HCT116 (cell line): ENCODE measurements around the gene KIF25.

Experiments
- CTCF ChIP-seq, 3 experiments: fragments of 200-600 bp in 1 of 3; sonication (generic) in 1 of 3; IDR thresholded peaks in 2 of 3; conservative IDR thresholded peaks in 1 of 3; 2 replicates each; pipeline ENCODE4 v1.5.1; 2012 to 2017; ENCODE audit warnings: low read depth in 2 of 3, low read length in 2 of 3, antibody characterized with exemption in 1 of 3, borderline replicate concordance in 1 of 3, control low read depth in 1 of 3, mild to moderate bottlenecking in 1 of 3, mixed read lengths in 1 of 3, mixed run types in 1 of 3, moderate library complexity in 1 of 3; ENCODE audit not compliant: insufficient read depth in 1 of 3
- EZH2 ChIP-seq: fragments of 200-600 bp; sonication (generic); IDR thresholded peaks from 2 replicates; pipeline ENCODE4 v1.6.1; 2017; ENCODE audit warnings: antibody characterized with exemption, mixed run types
- EZH2phosphoT487 ChIP-seq: fragments of 200-600 bp; IDR thresholded peaks from 2 replicates; pipeline ENCODE4 v1.6.1; 2018; ENCODE audit warnings: antibody characterized with exemption, borderline replicate concordance
- JUND ChIP-seq: IDR thresholded peaks from 2 replicates; pipeline ENCODE4 v1.6.1; 2012
- POLR2A ChIP-seq: IDR thresholded peaks from 2 replicates; pipeline ENCODE4 v1.7.0; 2011; ENCODE audit warnings: borderline replicate concordance; ENCODE audit not compliant: insufficient read depth, insufficient read length; ENCODE audit errors: extremely low read depth
- POLR2AphosphoS5 ChIP-seq: IDR thresholded peaks from 2 replicates; pipeline ENCODE4 v1.6.1; 2011; ENCODE audit warnings: mild to moderate bottlenecking, low read depth, low read length, moderate library complexity
- RAD21 ChIP-seq: IDR thresholded peaks from 2 replicates; pipeline ENCODE4 v1.6.1; 2012; ENCODE audit warnings: low read depth, mild to moderate bottlenecking
- YY1 ChIP-seq: IDR thresholded peaks from 2 replicates; pipeline ENCODE4 v1.6.1; 2011; ENCODE audit warnings: low read length, low read depth, moderate library complexity, mild to moderate bottlenecking; ENCODE audit not compliant: insufficient replicate concordance; ENCODE audit errors: extremely low read depth

- TF ChIP-seq POLR2A, result no peak
- no peak for TF ChIP-seq EZH2phosphoT487
- TF ChIP-seq CTCF (IDR thresholded peaks at IDR 0.05 in 2 of 3, conservative IDR thresholded peaks at IDR 0.05 in 1 of 3; ENCODE audit: borderline replicate concordance in 1 of 3, insufficient read depth in 1 of 3, low read depth in 2 of 3, low read length in 2 of 3), result no peak
- no peak for TF ChIP-seq RAD21
- TF ChIP-seq JUND, result no peak
- TF ChIP-seq POLR2AphosphoS5, result no peak
- TF ChIP-seq EZH2, result no peak
- TF ChIP-seq YY1, result no peak
Measured at GRCh38 chr6:167996424-167997199, 859 bp upstream of the KIF25 start.
